Esophagus mucosa (tissue), 1 donor: ENCODE data around the gene CPT2. TPM values are rescaled to one million over a fixed set of nuclear protein-coding genes. Genes with fewer than 3 reads are reported as not detected.
"Not testable (repeated sequence)": the region's sequence is repeated elsewhere in the genome, so short reads cannot be mapped to it uniquely, and the experiment has no call there.

Experiments
- ATAC-seq: fragments of 200-7000 bp; cut with Tn5 transposase; one replicate; pipeline ENCODE4 v1.9.1; 2020
- total RNA-seq: library from RNA; stranded (reverse); gene quantifications from one replicate; pipeline ENCODE4 v1.2.4, GENCODE V29; 2023
- donor health status: DM: yes; HTN: yes; CAD: no.

CPT2 gene
- total RNA-seq, 1 donor from 2014 or later, result 23.9 TPM

GRCh38 chr1:53182716-53183094, 13.9 kb upstream of the CPT2 start:
- ATAC-seq, result no peak

- ATAC-seq, result no peak
Observed at GRCh38 chr1:53183095-53183990, 13.3 kb upstream of the CPT2 start.

GRCh38 chr1:53185955-53186297, 10.7 kb upstream of the CPT2 start:
- not testable (repeated sequence) for ATAC-seq

- no peak for ATAC-seq
Observed at GRCh38 chr1:53186533-53186932, 10.1 kb upstream of the CPT2 start.

GRCh38 chr1:53187401-53187800, 9.2 kb upstream of the CPT2 start:
- ATAC-seq, result no peak

- ATAC-seq, result peak; percentile 74
Observed at GRCh38 chr1:53188099-53188498, 8.5 kb upstream of the CPT2 start.

GRCh38 chr1:53189061-53189460, 7.6 kb upstream of the CPT2 start:
- ATAC-seq, result no peak

- ATAC-seq, result no peak
Observed at GRCh38 chr1:53190210-53190611, 6.4 kb upstream of the CPT2 start.

- ATAC-seq, result no peak
Observed at GRCh38 chr1:53195246-53196016, 1.2 kb upstream of the CPT2 start.

- ATAC-seq, result peak; percentile 19
Observed at GRCh38 chr1:53196017-53196484, 573 bp upstream of the CPT2 start.

- ATAC-seq, result no peak
Observed at GRCh38 chr1:53197291-53198200, 922 bp downstream of the CPT2 start.

- peak; percentile 88 for ATAC-seq
Observed at GRCh38 chr1:53198241-53198651, 1.6 kb downstream of the CPT2 start.

GRCh38 chr1:53203466-53203865, 6.8 kb downstream of the CPT2 start:
- no peak for ATAC-seq

GRCh38 chr1:53205496-53205895, 8.9 kb downstream of the CPT2 start:
- not testable (repeated sequence) for ATAC-seq

- ATAC-seq, result not testable (repeated sequence)
Observed at GRCh38 chr1:53206083-53206685, 9.6 kb downstream of the CPT2 start.

- no peak for ATAC-seq
Observed at GRCh38 chr1:53206735-53207379, 10.2 kb downstream of the CPT2 start.

- ATAC-seq, result no peak
Observed at GRCh38 chr1:53207726-53208125, 11.1 kb downstream of the CPT2 start.

GRCh38 chr1:53210352-53210751, 13.7 kb downstream of the CPT2 start:
- no peak for ATAC-seq

GRCh38 chr1:53210954-53211353, 14.3 kb downstream of the CPT2 start:
- ATAC-seq, result no peak

- ATAC-seq, result no peak
Observed at GRCh38 chr1:53214376-53214940, 17.8 kb downstream of the CPT2 start.

- ATAC-seq, result no peak
Observed at GRCh38 chr1:53218201-53218600, 21.6 kb downstream of the CPT2 start.
